K562 (cell line): ENCODE data around the gene CHRNB1. TPM values are rescaled to one million over a fixed set of nuclear protein-coding genes. Genes with fewer than 3 reads are reported as not detected.

Experiments used
- ARID1B ChIP-seq: fragments of 450-650 bp; IDR thresholded peaks from 2 replicates; pipeline ENCODE4 v1.6.1; 2016; ENCODE audit warnings: antibody characterized with exemption, mild to moderate bottlenecking, inconsistent platforms
- ATF1 ChIP-seq, 2 experiments: fragments of 450-650 bp in 1 of 2; IDR thresholded peaks; 2 replicates each; pipeline ENCODE4 v1.6.1; 2016; ENCODE audit warnings: missing compliant biosample characterization in 1 of 2, missing genetic modification characterization in 1 of 2
- DACH1 ChIP-seq: fragments of 450-650 bp; IDR thresholded peaks from 2 replicates; pipeline ENCODE4 v1.6.1; 2018; ENCODE audit not compliant: partially characterized antibody
- HMGXB4 ChIP-seq: sonication (generic); formaldehyde crosslinking; IDR thresholded peaks from 2 replicates; pipeline ENCODE4 v1.8.1; 2023; ENCODE audit warnings: mild to moderate bottlenecking, missing genetic modification reagents
- MAFF ChIP-seq: IDR thresholded peaks from 2 replicates; pipeline ENCODE4 v1.6.1; 2012; ENCODE audit warnings: low read length, improper control_type of control experiment
- MAFK ChIP-seq: IDR thresholded peaks from 2 replicates; pipeline ENCODE4 v1.6.1; 2011; ENCODE audit warnings: low read length, improper control_type of control experiment
- NCOA2 ChIP-seq, 2 experiments: fragments of 450-650 bp; IDR thresholded peaks; 2 replicates each; pipeline ENCODE4 v1.6.1; 2018; ENCODE audit warnings: mild to moderate bottlenecking in 2 of 2, moderate library complexity in 1 of 2; ENCODE audit not compliant: partially characterized antibody in 2 of 2
- NR1H2 ChIP-seq: sonication (generic); formaldehyde crosslinking; IDR thresholded peaks from 2 replicates; pipeline ENCODE4 v1.4.0; 2020; ENCODE audit warnings: mild to moderate bottlenecking, missing genetic modification reagents
- NR2C1 ChIP-seq, 2 experiments: fragments of 450-650 bp; IDR thresholded peaks; 2 replicates each; pipeline ENCODE4 v1.6.1; 2017; ENCODE audit warnings: mild to moderate bottlenecking in 2 of 2, antibody characterized with exemption in 1 of 2, inconsistent platforms in 1 of 2, missing compliant biosample characterization in 1 of 2, missing genetic modification characterization in 1 of 2
- SMARCB1 ChIP-seq: IDR thresholded peaks from 2 replicates; pipeline ENCODE4 v1.6.1; 2011; ENCODE audit warnings: improper control_type of control experiment, low read depth; ENCODE audit not compliant: insufficient read length
- SMARCC2 ChIP-seq: fragments of 450-650 bp; IDR thresholded peaks from 2 replicates; pipeline ENCODE4 v1.6.1; 2017; ENCODE audit warnings: antibody characterized with exemption, moderate library complexity, mild to moderate bottlenecking, low read depth
- SRSF9 ChIP-seq: fragments of 200-400 bp; formaldehyde crosslinking; IDR thresholded peaks from 2 replicates; pipeline ENCODE4 v1.6.1; 2017; ENCODE audit warnings: low read depth, low read length, borderline replicate concordance
- ZBTB12 ChIP-seq: fragments of 250-450 bp; sonication (Bioruptor Pico); IDR thresholded peaks from 2 replicates; pipeline ENCODE4 v1.4.0; 2020
- polyA plus RNA-seq, 8 experiments: library from polyadenylated mRNA; depleted of rRNA in 4 of 8; stranded (reverse) in 5 of 8; unstranded in 3 of 8; fragments of >200 nt; fragmentation: Nextera tagmentation in 2 of 8; fragmentation: Illumina TruSeq in 1 of 8; extraction: Ambion mirVana in 2 of 8; extraction: Trizol in 1 of 8; gene quantifications; 2 replicates each; pipeline versions ENCODE4 v1.2.1 to v1.2.3, GENCODE V29; 2011 to 2014; ENCODE audit warnings: inconsistent platforms in 1 of 8, missing spikeins in 1 of 8
- total RNA-seq, 7 experiments: library from RNA; depleted of rRNA in 6 of 7; stranded (reverse); fragments of >200 nt in 6 of 7; fragmentation: Illumina TruSeq in 2 of 7; extraction: Trizol in 2 of 7; gene quantifications; 2 replicates each; pipeline versions ENCODE4 v1.2.1 to v1.2.3, GENCODE V29; 2011 to 2021; ENCODE audit warnings: low replicate concordance in 1 of 7

CHRNB1 gene
- total and polyA plus RNA-seq, 9 of the 15 experiments (the other 6 are each of a cell fraction or from before 2014, with no cell fraction given), result 4.7 to 12.3 (median 6.8) TPM

GRCh38 chr17:7483255-7484066, 38.6 kb downstream of the CHRNB1 start (continued):
- TF ChIP-seq ZBTB12 (CRISPR knock-in tag), result peak; percentile 70
- no peak for TF ChIP-seq MAFF
- TF ChIP-seq ATF1 (CRISPR knock-in tag; IDR thresholded peaks at IDR 0.05), result peak; percentile 49; the same call in 1 of the 2 replicates
- TF ChIP-seq ATF1 (tag; IDR thresholded peaks at IDR 0.05), result peak; percentile 96
- TF ChIP-seq SMARCC2, result no peak
- no peak for TF ChIP-seq SRSF9
- TF ChIP-seq SMARCB1, result no peak
- TF ChIP-seq NCOA2 (IDR thresholded peaks at IDR 0.05; ENCODE audit: partially characterized antibody in 2 of 2), result no peak
- TF ChIP-seq ARID1B, result 0 out of 2 replicates have a peak, but pooled peaks have one; percentile 42
- TF ChIP-seq HMGXB4 (CRISPR knock-in tag), result no peak
- TF ChIP-seq NR2C1 (IDR thresholded peaks at IDR 0.05), result 0 out of 2 replicates have a peak, but pooled peaks have one; percentile 15
- 0 out of 2 replicates have a peak, but pooled peaks have one; percentile 24 for TF ChIP-seq NR2C1 (tag; IDR thresholded peaks at IDR 0.05)
- no peak; the same call in 1 of the 2 replicates for TF ChIP-seq NR1H2 (CRISPR knock-in tag)
- TF ChIP-seq MAFK, result peak; percentile 33; the same call in 1 of the 2 replicates
- TF ChIP-seq DACH1, result peak; percentile 32
